T-cell (primary cell): Measurements from ENCODE around the gene MUC5B. TPM values are rescaled to one million over a fixed set of nuclear protein-coding genes. Genes with fewer than 3 reads are reported as not detected.
"Not testable (repeated sequence)": the region's sequence is repeated elsewhere in the genome, so short reads cannot be mapped to it uniquely, and the experiment has no call there.

Source experiments
- ATAC-seq, 4 experiments: fragments of 200-7000 bp in 3 of 4; fragments of 150-1000 bp in 1 of 4; cut with Tn5 transposase; replicated peaks in 1 of 4; 1 replicate in 3 of 4; 2 replicates in 1 of 4; pipeline ENCODE4 v1.10.0; 2021; ENCODE audit warnings: moderate library complexity in 3 of 4, mild to moderate bottlenecking in 2 of 4, moderate number of reproducible peaks in 1 of 4
- CTCF ChIA-PET, 2 donors: fragments of 300-600 bp; sonication (Branson Sonifier 250); formaldehyde crosslinking; loops; one replicate each; lab custom pipeline; 2022; ENCODE audit warnings: antibody characterized with exemption in 2 of 2; lab: Charles Lee
- POLR2A ChIA-PET, 2 donors: fragments of 300-600 bp; sonication (Branson Sonifier 250); formaldehyde crosslinking; loops; one replicate each; lab custom pipeline; 2022; ENCODE audit warnings: antibody characterized with exemption in 2 of 2; lab: Charles Lee
- DNase-seq, 35 experiments: peaks; one replicate each; pipeline versions ENCODE4 v3.0.0 to v3.0.0-alpha.2; 2013 to 2023
- H3K27ac ChIP-seq: one replicate; pipeline ENCODE4 v1.5.1; 2013; ENCODE audit warnings: low read length
- H3K27me3 ChIP-seq, 2 experiments: replicated peaks in 1 of 2; 1 replicate in 1 of 2; 2 replicates in 1 of 2; pipeline versions ENCODE4 v1.6.1 to v1.7.0; 2013; ENCODE audit warnings: low read length in 1 of 2, mixed read lengths in 1 of 2; ENCODE audit not compliant: control insufficient read depth in 2 of 2, insufficient read depth in 2 of 2; ENCODE audit errors: extremely low read depth in 1 of 2
- H3K36me3 ChIP-seq, 2 donors: 1 replicate in 1 of 2; 2 replicates in 1 of 2; pipeline versions ENCODE4 v1.6.1 to v1.7.0; 2013; ENCODE audit warnings: low read length in 1 of 2; ENCODE audit not compliant: control insufficient read depth in 2 of 2, insufficient read depth in 1 of 2; ENCODE audit errors: extremely low read depth in 1 of 2
- H3K4me1 ChIP-seq, 2 experiments: 1 replicate in 1 of 2; 2 replicates in 1 of 2; pipeline versions ENCODE4 v1.6.1 to v1.7.0; 2013; ENCODE audit warnings: low read length in 2 of 2, mixed read lengths in 1 of 2; ENCODE audit not compliant: insufficient read depth in 2 of 2, control insufficient read depth in 1 of 2; ENCODE audit errors: extremely low read depth in 1 of 2
- H3K4me3 ChIP-seq, 2 donors: 1 replicate in 1 of 2; 2 replicates in 1 of 2; pipeline versions ENCODE4 v1.5.1 to v1.7.0; 2013; ENCODE audit warnings: mild to moderate bottlenecking in 2 of 2, low read length in 1 of 2, moderate library complexity in 1 of 2; ENCODE audit not compliant: control insufficient read depth in 1 of 2; ENCODE audit errors: extremely low read depth in 1 of 2
- H3K9me3 ChIP-seq: 2 replicates; pipeline ENCODE4 v1.7.0; 2013
- H3K27ac Mint-ChIP-seq, 2 donors: one replicate each; pipeline ENCODE4 v1.8.0; 2020 to 2021; ENCODE audit warnings: mild to moderate bottlenecking in 2 of 2, mixed read lengths in 2 of 2
- H3K27me3 Mint-ChIP-seq, 2 donors: one replicate each; pipeline ENCODE4 v1.8.0; 2021 to 2022; ENCODE audit warnings: mixed read lengths in 2 of 2
- H3K36me3 Mint-ChIP-seq: one replicate; pipeline ENCODE4 v1.8.0; 2021; ENCODE audit warnings: mixed read lengths
- H3K4me1 Mint-ChIP-seq, 3 donors: one replicate each; pipeline ENCODE4 v1.8.0; 2020 to 2022; ENCODE audit warnings: mixed read lengths in 3 of 3, mild to moderate bottlenecking in 1 of 3
- H3K4me3 Mint-ChIP-seq, 3 donors: one replicate each; pipeline ENCODE4 v1.8.0; 2020 to 2022; ENCODE audit warnings: mild to moderate bottlenecking in 3 of 3, mixed read lengths in 3 of 3, moderate library complexity in 3 of 3
- H3K9me3 Mint-ChIP-seq, 3 donors: one replicate each; pipeline ENCODE4 v1.8.0; 2020 to 2022; ENCODE audit warnings: mixed read lengths in 3 of 3
- WGBS: methylation state at CpG from one replicate; pipeline ENCODE4 v1.1.5; 2013; ENCODE audit warnings: missing lambda C conversion rate; ENCODE audit not compliant: insufficient coverage; 5-methylcytosine and 5-hydroxymethylcytosine counted together
- total RNA-seq, 35 experiments: library from RNA in 6 of 35; stranded (reverse) in 6 of 35; fragments of 120-200 nt in 1 of 35; gene quantifications; one replicate each; pipeline versions ENCODE4 v1.2.1 to v1.2.4 and lab custom pipeline; 2013 to 2026

The MUC5B gene
- total RNA-seq, 5 donors from 2014 or later (not counting 1 experiment from before 2014, with no cell fraction given), result 1.8 to 4.0 (median 3.6) TPM; not detected in 2

GRCh38 chr11:1261241-1262071 is 38.6 kb downstream of the MUC5B start:
- no peak for ATAC-seq
- no peak for DNase-seq
- Mint-ChIP-seq H3K9me3 (peaks cover 0 to 10% (median 3%) of the 10 kb centered on the region in 3 donors), H3K4me1 (peaks cover 10 to 17% (median 17%) of the 10 kb centered on the region in 3 donors), H3K27me3 (no peaks in the 10 kb centered on the region), H3K27ac (no peak overlapping the region), H3K4me3 (peak overlapping the region in 2 of 3 donors; percentile 79 to 84), H3K36me3 (peaks cover 3% of the 10 kb centered on the region)
- POLR2A ChIA-PET, result no interaction called here
- Histone ChIP-seq H3K4me1 (peaks cover 3 to 22% of the 10 kb centered on the region in 2 experiments), H3K36me3 (no peaks in the 10 kb centered on the region), H3K27me3 (peaks cover 0 to 9% of the 10 kb centered on the region in 2 experiments), H3K27ac (peak overlapping the region; percentile 73), H3K9me3 (no peaks in the 10 kb centered on the region), H3K4me3 (no peak overlapping the region)
- 94% methylated on average over 39 of the region's 39 CpGs for WGBS
- CTCF ChIA-PET, result no interaction called here

- Histone ChIP-seq H3K4me1 (peaks cover 3 to 22% of the 10 kb centered on the region in 2 experiments), H3K36me3 (no peaks in the 10 kb centered on the region), H3K27ac (peak overlapping the region; percentile 73), H3K4me3 (peak overlapping the region; percentile 61 to 66), H3K9me3 (no peaks in the 10 kb centered on the region), H3K27me3 (peaks cover 0 to 3% of the 10 kb centered on the region in 2 experiments)
- peaks cover 0 to 10% (median 3%) of the 10 kb centered on the region in 3 donors for H3K9me3 Mint-ChIP-seq
- H3K27me3 Mint-ChIP-seq, result no peaks in the 10 kb centered on the region
- WGBS, result 18% methylated on average over 23 of the region's 31 CpGs
- peak; percentile 90 to 95 (median 94) for ATAC-seq
- H3K4me1 Mint-ChIP-seq, result peaks cover 10 to 26% (median 17%) of the 10 kb centered on the region in 3 donors
- POLR2A ChIA-PET, result no interaction called here
- peaks cover 3% of the 10 kb centered on the region for H3K36me3 Mint-ChIP-seq
- CTCF ChIA-PET, result no interaction called here
- H3K4me3 Mint-ChIP-seq, result peak overlapping the region; percentile 71 to 84 (median 79)
- H3K27ac Mint-ChIP-seq, result peak overlapping the region; percentile 89 to 93
- peak; percentile 67 to 90 (median 81) for DNase-seq
These were observed 39.5 kb downstream of the MUC5B start for GRCh38 chr11:1262172-1263006.

GRCh38 chr11:1263010-1263409 is 40.1 kb downstream of the MUC5B start:
- no peaks in the 10 kb centered on the region for H3K36me3 ChIP-seq
- CTCF ChIA-PET, result interaction anchor here in 1 of 2 donors (0.6 kb wide), 1 partner anchor 267 kb away, joined by 4 read pairs; no protein-coding TSS in a partner anchor
- no peaks in the 10 kb centered on the region for H3K9me3 ChIP-seq
- POLR2A ChIA-PET, result interaction anchor here in 1 of 2 donors (0.5 kb wide), 1 partner anchor 47 kb away, joined by 3 read pairs; the partner anchor contains the start of gene TOLLIP
- peak; percentile 53 to 61 (median 58) for ATAC-seq
- peaks cover 3 to 28% of the 10 kb centered on the region in 2 experiments for H3K4me1 ChIP-seq
- 33% methylated on average over 7 of the region's 7 CpGs for WGBS
- Mint-ChIP-seq H3K27ac (peak overlapping the region; percentile 89 to 93), H3K9me3 (peaks cover 0 to 10% (median 3%) of the 10 kb centered on the region in 3 donors), H3K4me1 (peaks cover 10 to 29% (median 17%) of the 10 kb centered on the region in 3 donors), H3K4me3 (peak overlapping the region; percentile 71 to 84 (median 79)), H3K36me3 (peaks cover 3% of the 10 kb centered on the region), H3K27me3 (no peaks in the 10 kb centered on the region)
- peak in 9 of 35 experiments; percentile 8 to 40 (median 21) for DNase-seq
- peak overlapping the region; percentile 61 to 66 for H3K4me3 ChIP-seq
- H3K27ac ChIP-seq, result peak overlapping the region; percentile 73
- H3K27me3 ChIP-seq, result peaks cover 0 to 3% of the 10 kb centered on the region in 2 experiments

GRCh38 chr11:1264444-1264843 is 41.6 kb downstream of the MUC5B start:
- H3K9me3 ChIP-seq, H3K36me3 Mint-ChIP-seq, CTCF ChIA-PET, H3K36me3 ChIP-seq, H3K27ac ChIP-seq, H3K4me3 Mint-ChIP-seq, H3K27me3 Mint-ChIP-seq, H3K27me3 ChIP-seq, H3K4me3 ChIP-seq, POLR2A ChIA-PET: not testable (repeated sequence)
- ATAC-seq (peak; percentile 14 to 25 (median 22)), DNase-seq (peak in 17 of 35 experiments; percentile 2 to 72 (median 15))
- Mint-ChIP-seq H3K27ac (peak overlapping the region; percentile 61 to 80), H3K9me3 (peaks cover 0 to 10% (median 3%) of the 10 kb centered on the region in 3 donors), H3K4me1 (peaks cover 10 to 33% (median 17%) of the 10 kb centered on the region in 3 donors)
- H3K4me1 ChIP-seq, result peaks cover 3 to 29% of the 10 kb centered on the region in 2 experiments
- no CpG with 5 or more reads among the region's 3 CpGs for WGBS

GRCh38 chr11:1265480-1265879 is 42.6 kb downstream of the MUC5B start:
- H3K4me1 Mint-ChIP-seq, result peaks cover 10 to 33% (median 17%) of the 10 kb centered on the region in 3 donors
- H3K9me3 ChIP-seq, ATAC-seq, H3K27ac ChIP-seq, H3K27me3 ChIP-seq, H3K4me3 Mint-ChIP-seq, CTCF ChIA-PET, H3K4me3 ChIP-seq, H3K27me3 Mint-ChIP-seq, DNase-seq, POLR2A ChIA-PET, H3K36me3 ChIP-seq, H3K36me3 Mint-ChIP-seq, H3K27ac Mint-ChIP-seq: not testable (repeated sequence)
- peaks cover 3 to 38% of the 10 kb centered on the region in 2 experiments for H3K4me1 ChIP-seq
- peaks cover 0 to 10% (median 3%) of the 10 kb centered on the region in 3 donors for H3K9me3 Mint-ChIP-seq
- 100% methylated on average over 4 of the region's 4 CpGs for WGBS

- peaks cover 8 to 33% (median 15%) of the 10 kb centered on the region in 3 donors for H3K4me1 Mint-ChIP-seq
- POLR2A ChIA-PET, H3K27me3 Mint-ChIP-seq: not testable (repeated sequence)
These were observed 44.1 kb downstream of the MUC5B start for GRCh38 chr11:1266976-1267375.

More at GRCh38 chr11:1266976-1267375, 44.1 kb downstream of the MUC5B start:
- H3K27me3 ChIP-seq, CTCF ChIA-PET, H3K36me3 Mint-ChIP-seq, H3K4me3 ChIP-seq, H3K4me3 Mint-ChIP-seq, H3K36me3 ChIP-seq, H3K9me3 ChIP-seq, ATAC-seq, DNase-seq: not testable (repeated sequence)
- H3K9me3 Mint-ChIP-seq, result peaks cover 0 to 10% (median 3%) of the 10 kb centered on the region in 3 donors
- Histone ChIP-seq H3K27ac (peak overlapping the region; percentile 2), H3K4me1 (peaks cover under 1 to 46% of the 10 kb centered on the region in 2 experiments)
- no CpG with 5 or more reads among the region's 2 CpGs for WGBS
- H3K27ac Mint-ChIP-seq, result peak overlapping the region in 1 of 2 donors; percentile 61
